Prostate gland (tissue), 2 donors: ENCODE data around the gene VDAC1.

Source experiments
- POLR2A ChIP-seq: fragments of 450-650 bp; IDR thresholded peaks from one replicate; pipeline ENCODE4 v1.6.1; 2016; ENCODE audit warnings: antibody characterized with exemption, mild to moderate bottlenecking
- TF ChIP-seq, protein P1 (sequence below), 4 experiments: fragments of 200-600 bp in 2 of 4; fragments of 450-650 bp in 2 of 4; sonication (generic) in 2 of 4; IDR thresholded peaks; 1 replicate in 3 of 4; 2 replicates in 1 of 4; pipeline ENCODE4 v1.5.1; 2016 to 2019; ENCODE audit warnings: antibody characterized with exemption in 4 of 4, mild to moderate bottlenecking in 2 of 4, moderate library complexity in 2 of 4

DNA sequence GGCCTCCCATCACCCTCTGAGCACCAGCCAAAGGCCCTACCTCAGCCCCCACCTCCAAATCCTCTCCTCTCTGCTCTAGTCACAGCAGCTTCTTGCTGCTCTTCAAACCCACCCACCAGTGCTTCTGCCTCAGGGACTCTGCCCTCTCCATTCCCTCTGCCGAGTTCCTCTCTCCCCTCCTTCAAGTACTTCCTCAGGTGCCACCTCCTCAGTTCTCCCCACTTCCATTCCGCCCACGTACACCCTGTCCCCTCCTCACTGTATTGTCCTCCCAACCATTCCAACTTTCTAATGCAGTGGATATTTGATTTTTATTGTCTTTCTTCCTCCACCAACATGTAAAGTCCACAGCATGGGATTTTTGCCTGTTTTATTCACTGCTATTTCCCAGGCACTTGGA is 79.5 kb downstream of the VDAC1 start:
- TF ChIP-seq, protein P1, sequence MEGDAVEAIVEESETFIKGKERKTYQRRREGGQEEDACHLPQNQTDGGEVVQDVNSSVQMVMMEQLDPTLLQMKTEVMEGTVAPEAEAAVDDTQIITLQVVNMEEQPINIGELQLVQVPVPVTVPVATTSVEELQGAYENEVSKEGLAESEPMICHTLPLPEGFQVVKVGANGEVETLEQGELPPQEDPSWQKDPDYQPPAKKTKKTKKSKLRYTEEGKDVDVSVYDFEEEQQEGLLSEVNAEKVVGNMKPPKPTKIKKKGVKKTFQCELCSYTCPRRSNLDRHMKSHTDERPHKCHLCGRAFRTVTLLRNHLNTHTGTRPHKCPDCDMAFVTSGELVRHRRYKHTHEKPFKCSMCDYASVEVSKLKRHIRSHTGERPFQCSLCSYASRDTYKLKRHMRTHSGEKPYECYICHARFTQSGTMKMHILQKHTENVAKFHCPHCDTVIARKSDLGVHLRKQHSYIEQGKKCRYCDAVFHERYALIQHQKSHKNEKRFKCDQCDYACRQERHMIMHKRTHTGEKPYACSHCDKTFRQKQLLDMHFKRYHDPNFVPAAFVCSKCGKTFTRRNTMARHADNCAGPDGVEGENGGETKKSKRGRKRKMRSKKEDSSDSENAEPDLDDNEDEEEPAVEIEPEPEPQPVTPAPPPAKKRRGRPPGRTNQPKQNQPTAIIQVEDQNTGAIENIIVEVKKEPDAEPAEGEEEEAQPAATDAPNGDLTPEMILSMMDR (IDR thresholded peaks at IDR 0.05), result no peak
- TF ChIP-seq POLR2A, result no peak
